ENCODE measurements around the gene KCNJ9.

DNA sequence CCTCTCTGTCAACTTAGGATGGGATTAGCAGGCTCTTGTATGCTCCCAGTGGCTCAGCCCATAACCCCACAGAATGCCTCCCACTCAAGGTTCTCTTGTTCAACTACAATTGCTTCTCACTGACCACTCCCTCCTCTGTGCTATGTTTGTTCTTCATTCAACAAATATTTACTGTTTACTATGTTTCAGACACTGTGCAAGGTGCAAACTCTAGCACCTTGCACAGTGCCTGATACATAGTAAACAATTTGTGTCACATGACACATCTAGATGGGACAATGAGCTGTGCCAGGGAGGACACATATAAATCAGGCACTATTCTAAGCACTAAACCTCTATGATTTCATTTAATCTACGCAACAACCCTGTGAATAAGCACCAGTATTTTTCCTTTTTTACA lies 49.6 kb downstream of the KCNJ9 start:
- TF ChIP-seq CTCF (conservative IDR thresholded peaks at IDR 0.05) = no peak
- TF ChIP-seq EZH2 (IDR thresholded peaks at IDR 0.05; ENCODE audit: low read depth) = no peak

All from PC-9 (cell line).